ENCODE measurements around the gene HEXIM1.

Gene HEXIM1, protein sequence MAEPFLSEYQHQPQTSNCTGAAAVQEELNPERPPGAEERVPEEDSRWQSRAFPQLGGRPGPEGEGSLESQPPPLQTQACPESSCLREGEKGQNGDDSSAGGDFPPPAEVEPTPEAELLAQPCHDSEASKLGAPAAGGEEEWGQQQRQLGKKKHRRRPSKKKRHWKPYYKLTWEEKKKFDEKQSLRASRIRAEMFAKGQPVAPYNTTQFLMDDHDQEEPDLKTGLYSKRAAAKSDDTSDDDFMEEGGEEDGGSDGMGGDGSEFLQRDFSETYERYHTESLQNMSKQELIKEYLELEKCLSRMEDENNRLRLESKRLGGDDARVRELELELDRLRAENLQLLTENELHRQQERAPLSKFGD

DNA sequence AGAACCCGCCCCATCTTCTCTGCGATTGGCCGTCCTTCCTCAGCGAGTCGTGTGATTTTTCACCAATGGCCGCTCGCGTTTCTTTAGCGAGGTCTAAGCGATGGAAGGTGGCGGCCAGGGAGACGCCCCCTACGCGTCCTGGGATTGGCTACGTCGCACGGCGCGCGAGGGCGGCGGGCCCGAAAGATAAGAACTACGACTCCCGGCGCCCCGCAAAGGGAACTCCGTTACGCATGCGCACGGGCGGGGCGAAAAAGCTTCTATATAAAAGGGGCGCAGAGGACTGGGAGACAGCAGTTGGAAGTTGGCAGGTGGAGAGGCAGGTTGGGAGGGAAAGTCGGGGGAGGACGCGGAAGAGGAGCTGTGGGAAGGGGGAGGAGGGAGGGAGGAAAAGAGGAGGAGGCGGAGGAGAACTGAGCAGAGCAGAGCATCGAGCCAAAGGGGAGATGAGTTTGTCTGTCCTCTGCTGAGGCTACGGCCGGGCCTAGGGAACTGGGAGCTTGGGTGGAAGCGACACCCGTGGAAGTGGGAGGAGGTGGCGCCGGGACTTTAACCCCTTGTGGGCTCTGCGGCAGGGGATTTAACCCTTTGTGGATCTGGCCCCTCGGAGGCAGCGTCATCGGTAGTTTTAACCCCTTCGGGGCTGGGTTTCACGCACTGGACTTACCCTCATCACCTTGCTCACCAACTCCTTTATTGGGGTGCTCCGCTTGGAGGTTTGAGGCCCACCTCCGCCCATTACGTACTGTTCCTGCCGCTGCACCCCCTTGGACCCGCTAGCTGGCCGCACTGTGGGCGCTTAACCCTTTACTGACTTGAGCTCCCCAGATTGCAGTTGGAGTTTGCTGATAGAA is at the start of gene HEXIM1:
TSS of gene HEXIM1 (plus strand) at position 293 of the 854 bp plus-strand sequence. CDS start 716 bp downstream, outside the sequence.
- peak; percentile 99 to 100 for DNase-seq

DNA sequence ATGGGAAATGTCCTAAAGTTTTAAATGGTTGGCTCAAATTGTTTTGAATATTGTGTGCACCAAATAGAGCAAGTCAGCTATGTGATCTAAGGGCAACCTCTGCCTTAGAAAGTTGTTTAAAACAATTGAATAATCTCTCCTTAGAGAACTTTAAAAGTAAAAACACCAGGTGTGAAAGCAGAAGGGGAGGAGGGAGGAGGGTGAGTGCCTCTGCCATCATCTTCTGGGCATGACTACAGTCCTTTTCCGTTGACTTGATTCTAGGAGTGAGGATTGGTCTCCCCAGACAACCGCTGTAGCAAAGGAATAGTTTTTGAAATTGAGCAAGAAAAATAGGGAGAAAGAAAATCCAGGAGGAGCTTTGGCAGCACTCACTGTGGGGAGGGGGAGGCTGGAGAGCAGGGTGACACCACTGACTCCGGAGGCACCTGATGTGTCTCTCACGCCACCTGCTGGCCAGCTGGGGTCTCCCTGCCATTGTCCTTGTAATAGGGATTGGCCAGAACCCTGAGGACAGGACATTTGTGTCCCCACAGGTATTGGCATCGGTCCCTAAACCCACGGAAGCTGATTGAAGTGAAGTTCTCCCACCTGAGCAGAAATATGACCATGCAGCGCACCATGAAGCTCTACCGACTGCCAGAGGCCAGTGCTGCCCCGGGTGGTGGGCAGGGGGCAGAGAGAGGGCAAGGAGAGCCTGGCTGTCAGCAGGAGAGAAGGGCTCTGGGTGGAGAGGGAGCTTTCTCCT is 49.2 kb upstream of the HEXIM1 start:
- peak; percentile 33 to 85 for DNase-seq

DNA sequence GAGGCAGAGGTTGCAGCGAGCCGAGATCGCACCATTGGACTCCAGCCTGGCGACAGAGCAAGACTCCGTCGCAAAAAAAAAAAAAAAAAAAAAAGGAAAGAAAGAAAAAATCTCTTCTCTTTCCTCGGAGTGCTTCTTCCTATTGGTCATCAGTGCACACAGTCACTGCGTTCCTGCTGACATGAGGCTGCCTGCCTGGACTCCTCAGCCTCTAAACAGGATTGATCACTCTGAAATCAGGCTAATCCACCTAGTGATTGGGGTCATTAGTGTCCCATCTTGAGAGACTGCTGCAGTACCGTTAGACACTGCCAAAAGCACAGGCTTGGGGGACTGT is 46.8 kb upstream of the HEXIM1 start:
- DNase-seq, result no peak

DNA sequence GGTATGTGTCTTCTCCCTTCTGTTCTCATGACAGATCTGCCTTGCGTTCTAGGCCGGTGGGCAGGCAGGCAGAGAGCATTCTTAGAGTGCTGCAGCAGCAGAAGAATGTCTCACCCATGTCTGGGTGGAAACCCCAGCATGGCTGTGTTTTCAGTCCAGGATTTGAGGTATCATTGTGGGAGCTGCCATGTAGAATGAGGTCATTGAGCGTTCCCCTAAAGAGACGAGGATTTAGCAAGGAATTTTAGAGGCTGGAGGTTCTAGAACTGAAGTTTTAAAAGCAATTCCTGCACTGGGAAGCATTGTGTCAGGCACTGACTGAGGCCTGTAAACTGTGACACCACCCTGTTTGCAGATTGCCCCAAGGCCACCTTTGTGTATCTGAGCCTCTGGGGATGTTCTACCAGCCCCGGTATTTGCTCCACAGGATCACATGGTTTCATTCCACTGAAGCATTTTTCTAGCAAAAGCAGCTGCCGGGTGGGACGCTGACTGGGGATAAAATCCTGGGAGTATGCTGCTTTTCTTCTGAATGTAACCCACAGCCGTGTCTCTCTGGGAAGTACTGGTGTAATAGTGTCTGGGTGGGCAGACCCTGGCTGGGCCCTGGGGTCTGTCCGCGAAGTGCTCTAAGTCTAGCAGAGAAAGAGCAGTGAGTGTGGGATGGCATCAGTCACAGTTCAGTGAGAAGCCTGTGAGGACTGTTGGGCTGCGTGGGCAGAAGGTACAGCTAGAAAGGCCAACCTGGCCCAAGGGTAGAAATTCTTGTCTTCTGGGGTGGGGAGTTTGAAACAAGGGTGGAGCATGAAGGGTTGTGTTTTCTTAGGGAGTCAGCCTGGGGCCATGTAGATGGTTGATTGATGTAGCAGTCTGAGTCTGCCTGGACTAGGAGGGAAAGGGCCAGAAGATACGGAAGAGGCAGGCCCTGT is 46.1 kb upstream of the HEXIM1 start:
- no peak for DNase-seq

DNA sequence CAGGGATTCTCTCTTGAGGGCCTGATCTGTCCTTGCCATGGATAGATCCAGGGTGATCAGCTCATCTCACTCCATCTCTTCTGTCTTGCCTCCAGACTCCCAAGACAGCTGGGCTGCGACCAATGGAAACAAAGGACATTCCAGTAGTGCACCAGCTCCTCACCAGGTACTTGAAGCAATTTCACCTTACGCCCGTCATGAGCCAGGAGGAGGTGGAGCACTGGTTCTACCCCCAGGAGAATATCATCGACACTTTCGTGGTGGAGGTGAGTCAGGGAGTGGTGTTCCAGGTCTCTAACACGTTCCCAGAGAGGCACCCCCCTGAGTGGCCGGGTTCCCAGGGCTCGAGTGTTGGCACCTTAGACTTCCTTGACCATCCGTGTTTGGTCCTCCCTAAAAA is 45.4 kb upstream of the HEXIM1 start:
- DNase-seq, result no peak

DNA sequence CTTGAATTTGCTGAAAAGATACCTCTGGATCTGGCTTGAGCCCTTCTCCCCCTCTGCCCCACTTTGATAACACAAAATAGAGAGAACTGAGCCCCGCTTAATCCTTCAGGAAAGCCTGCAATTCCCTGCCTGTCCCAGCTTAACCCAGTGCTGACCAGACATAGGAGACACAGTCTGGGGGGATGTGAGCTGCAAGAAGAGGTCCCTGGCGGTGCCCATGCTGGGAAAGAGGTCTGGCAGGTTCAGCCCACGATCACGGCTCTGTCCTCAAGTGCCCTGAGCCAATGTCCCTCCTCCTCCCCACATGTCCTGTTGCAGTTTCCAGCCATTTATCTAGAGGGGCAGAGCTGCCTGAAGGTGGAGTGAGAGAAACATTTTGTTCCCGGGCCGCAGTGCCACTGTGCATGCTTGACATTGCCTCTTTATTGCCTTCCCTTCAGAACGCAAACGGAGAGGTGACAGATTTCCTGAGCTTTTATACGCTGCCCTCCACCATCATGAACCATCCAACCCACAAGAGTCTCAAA is 44.9 kb upstream of the HEXIM1 start:
- no peak for DNase-seq

DNA sequence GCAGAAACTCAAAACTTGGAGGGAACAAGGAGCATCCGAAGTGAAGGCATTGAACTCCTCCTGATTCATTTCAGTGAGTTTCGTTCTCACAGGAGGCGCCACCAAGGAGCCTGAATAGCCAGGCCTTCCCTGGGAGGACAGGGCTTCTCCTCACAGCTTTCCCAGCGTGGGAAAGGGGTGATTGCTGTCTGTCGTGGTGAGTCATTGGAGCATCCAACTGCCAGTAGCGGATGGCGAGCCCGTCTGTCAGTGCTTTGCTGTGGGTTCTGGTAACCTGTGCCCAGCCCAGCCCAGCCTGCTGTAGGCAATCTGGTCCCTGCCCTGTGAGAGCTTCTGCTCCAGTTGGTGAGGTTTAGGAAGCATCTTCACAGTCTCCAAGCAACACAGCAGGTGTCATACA is 44.2 kb upstream of the HEXIM1 start:
- DNase-seq, result no peak

DNA sequence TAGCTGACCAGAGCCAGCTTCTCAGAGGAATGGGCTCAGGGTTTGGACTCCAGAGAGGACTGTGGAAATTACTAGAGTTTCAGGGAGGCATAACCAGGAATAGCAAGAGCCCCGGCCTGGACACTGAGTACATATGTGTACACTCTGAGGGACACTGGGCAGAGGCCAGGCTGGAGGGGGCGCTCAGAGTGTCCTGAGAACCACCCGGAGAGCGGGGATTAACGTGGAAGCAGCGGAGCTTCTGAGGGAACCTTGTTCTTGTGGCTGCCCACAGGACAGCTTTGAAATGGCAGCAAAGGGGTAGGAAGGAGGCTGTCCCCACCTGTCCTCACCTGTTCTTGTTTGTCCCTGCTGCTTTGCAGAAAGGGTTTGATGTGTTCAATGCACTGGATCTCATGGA is 43.8 kb upstream of the HEXIM1 start:
- DNase-seq, result no peak

DNA sequence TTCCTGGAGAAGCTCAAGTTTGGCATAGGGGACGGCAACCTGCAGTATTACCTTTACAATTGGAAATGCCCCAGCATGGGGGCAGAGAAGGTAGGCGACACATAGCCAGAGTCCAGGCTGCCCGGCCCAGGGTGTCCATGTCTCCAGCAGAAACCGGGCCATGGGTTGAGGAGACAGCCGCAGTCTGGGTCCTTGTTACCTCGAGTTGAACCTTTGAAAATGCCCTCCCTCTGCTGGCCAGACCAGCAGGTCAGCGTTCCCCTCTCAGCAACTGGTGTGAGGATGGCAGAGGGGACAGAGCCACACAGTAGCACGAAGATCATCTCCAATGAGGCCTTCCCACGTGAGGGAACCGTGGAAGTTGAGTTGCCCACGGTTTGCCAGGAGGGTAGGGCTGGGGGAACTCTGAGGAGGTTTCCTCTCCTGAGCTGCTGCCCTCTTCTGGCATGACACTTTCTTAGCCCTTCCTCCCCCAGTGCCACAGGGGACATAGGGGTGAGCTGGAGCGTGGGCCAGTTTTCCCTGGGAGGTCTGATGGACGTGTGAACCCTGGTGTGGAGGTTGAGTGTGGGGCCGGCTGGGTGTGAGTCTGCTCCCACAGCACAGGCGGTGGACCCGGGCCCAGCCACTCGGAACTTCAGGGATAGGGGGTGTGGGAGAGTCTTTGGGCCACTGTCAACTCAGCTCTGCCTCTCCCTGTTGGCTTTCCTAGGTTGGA is 43.2 kb upstream of the HEXIM1 start:
- no peak for DNase-seq

DNA sequence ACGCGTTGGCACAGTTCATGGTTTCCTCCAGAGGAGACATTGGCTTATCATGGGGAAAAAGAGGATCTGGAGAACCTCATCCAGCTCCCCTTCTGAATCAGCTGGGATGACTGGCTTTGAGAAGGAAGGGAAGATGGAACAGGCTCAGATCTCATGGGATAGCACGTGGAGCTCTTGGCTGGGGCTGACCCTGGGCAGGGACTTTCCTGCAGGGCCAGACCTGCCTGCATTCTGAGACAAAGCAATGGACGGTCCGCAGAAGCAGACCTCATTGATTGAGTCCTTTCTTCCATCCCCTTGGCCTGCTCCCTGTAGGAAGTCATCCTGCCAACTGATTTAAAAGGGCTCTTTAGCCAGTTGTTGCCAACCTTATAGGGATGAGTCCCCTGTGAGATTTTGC is 42.2 kb upstream of the HEXIM1 start:
- no peak for DNase-seq

DNA sequence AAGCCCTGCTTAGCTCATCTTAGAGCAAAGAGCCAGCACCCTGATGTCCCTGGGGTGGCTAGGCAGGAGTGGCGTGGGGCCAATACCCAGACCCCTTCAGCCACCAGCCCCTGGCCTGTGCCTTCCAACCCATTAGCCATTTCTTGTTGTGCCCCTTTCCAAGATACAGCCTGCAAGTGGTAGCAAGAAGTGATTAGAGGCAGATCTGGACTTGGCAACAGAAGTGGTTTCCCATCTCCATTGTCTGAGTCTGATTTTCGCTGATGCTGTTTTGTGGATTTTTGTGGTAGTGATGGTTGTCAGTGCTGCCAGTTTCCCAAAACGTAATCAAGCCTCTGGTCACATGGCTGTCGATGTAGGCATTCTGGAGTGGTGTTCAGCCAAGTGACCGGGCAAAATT is 41.7 kb upstream of the HEXIM1 start:
- no peak for DNase-seq

DNA sequence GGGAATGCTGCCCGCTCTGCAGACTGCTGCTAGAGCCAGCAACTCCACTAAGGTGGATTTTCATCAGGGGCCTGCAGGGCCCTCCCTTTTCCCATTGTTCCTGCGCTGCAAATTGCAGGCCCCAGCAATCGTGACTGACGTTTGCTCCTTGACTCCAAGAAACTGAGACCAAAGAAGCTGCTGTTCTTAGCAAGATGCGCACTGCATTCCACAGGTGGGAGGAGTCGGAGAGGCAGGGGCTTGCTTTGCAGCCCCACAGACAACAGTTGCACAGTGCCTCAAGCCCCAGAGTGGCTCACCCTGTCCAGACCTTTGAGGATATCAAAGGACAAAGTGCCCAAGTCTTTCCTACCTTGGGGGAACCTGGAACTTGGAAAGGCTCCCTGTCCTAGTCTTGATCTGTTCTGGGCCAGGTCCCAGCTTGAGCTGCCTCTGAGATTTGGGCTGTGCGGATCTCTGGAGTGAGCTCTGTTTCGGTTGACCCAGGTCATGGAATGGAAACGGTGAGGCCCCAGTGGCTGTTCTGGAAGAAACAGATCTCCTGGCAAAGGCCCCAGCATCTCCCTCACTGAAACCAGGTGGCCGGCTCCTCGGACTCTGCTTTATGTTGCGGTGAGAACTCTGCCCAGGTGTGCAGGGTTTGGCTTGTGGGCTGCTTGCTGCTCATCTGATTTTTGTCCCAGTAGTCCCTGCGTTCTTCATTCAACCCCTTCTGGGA is 40.8 kb upstream of the HEXIM1 start:
- DNase-seq, result no peak

DNA sequence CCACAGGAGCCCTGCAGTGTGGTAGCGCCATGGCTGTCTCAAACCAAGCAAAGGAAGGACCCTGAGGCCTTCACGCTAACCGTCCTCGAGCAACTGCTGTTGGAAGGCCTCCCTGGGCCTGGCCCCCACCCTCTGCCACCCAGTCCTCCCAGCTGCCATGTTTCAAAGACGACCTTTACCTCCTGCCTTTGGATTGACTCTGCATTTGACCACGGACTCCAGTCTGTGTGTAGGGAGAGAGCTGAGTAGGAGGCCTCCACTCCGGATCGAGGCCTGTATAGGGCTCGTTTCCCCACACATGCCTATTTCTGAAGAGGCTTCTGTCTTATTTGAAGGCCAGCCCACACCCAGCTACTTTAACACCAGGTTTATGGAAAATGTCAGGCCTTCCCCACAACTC is 40.2 kb upstream of the HEXIM1 start:
- DNase-seq, result no peak

DNA sequence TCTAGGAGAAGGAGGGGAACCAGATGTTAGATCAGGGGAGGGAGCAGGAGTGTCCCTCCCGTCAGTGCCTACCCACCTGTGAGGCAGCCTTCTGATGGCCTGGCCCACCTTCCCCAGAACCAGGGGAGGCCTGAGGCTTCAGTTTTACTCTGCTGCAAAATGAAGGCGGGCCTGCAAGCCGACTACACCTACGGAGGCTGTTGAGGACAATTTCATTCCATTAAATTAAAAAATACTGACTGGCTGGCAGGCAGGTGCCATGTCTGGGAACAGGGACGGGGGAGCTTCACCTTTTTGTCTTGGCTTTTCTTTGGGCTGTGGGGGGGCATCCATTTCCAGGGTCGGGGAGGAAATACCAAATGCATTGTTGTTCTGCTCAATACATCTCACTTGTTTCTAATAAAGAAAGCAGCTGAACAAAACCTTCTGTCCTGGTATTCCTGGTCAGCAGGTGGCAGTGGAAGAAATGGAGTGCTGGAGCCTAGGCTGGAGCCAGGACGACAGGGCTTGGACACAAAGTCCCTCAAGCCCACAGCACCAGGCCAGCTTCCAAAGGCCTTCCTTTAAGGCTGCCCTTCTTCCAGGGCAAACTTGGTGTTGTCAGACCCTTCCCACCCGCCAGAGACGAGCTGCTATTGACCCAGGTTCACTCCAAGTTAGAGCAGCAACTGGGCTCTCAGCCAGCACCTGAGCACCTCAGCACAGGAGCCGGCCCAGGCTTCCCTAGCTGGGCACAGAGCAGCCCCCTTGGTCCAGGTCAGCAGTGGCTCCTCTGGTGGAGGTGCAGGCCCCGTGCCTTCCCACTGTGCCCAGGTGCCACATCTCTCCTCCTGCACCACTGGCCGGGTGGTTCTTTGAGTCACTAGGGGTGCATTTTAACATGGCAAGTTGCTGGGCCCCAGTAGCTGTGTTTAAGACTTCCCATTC is 39.4 kb upstream of the HEXIM1 start:
- no peak for DNase-seq

DNA sequence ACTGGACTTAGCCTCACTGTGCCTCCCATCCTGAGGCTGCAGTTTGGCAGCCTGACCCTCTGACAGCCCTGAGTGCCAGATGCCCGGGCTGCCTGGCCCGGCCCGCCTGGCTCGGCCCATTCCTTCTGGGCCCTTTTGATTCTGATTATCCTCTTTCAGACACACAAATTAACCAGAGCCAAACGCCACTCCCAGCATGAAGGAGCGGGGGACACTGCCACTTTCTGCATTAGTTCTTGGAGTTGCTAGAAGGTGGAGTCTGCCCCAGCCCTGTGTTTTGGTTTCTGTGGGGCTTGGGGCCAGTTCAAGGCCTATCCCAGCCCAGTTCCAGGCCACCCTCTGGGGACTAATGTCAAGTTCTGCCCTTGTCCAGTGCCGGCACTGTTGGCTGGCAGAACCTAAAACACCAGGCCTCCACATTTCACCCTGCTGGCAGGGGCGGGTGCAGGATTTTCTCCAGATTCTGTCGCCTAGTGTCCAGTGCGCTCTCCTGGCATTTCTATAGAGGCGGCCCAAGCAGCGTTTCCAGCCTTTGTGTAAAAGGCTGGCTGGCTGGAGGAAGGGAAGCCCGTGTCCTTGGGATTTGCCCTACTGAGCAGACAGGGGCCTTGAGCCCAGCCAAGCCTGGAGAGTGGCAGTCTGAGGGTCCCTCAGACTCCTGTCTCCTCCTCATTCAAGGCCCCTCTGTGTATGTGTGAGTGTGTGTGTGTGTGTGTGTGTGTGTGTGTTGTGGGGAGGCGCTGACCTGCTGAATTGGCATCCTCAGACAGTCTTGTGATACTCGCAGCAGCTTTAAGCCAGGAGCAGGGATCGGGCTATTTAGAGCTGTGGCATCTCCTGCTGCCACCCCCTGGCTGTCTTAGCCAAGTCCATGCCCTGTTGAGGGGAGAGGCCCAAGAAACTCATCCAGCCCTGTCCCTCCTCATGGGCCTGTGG is 37.3 kb upstream of the HEXIM1 start:
- DNase-seq, result no peak

DNA sequence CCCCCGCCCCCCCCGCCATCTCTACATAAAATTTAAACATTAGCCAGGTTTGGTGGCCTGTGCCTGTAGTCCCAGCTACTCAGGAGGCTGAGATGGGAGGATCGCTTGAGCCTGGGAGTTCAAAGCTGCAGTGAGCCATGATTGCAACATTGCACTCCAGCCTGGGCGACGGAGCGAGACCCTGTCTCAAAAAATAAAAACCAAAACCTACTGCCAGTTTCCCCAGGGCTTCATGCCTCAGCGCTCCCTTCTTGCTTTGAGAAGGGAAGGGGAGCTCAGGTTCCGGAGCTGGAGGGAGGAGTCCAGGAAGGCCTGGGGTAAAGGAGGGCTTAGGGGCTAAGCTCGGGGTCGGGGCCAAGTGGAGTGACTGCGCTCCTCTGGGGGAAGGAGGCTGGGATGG is 36.4 kb upstream of the HEXIM1 start:
- no peak for DNase-seq

DNA sequence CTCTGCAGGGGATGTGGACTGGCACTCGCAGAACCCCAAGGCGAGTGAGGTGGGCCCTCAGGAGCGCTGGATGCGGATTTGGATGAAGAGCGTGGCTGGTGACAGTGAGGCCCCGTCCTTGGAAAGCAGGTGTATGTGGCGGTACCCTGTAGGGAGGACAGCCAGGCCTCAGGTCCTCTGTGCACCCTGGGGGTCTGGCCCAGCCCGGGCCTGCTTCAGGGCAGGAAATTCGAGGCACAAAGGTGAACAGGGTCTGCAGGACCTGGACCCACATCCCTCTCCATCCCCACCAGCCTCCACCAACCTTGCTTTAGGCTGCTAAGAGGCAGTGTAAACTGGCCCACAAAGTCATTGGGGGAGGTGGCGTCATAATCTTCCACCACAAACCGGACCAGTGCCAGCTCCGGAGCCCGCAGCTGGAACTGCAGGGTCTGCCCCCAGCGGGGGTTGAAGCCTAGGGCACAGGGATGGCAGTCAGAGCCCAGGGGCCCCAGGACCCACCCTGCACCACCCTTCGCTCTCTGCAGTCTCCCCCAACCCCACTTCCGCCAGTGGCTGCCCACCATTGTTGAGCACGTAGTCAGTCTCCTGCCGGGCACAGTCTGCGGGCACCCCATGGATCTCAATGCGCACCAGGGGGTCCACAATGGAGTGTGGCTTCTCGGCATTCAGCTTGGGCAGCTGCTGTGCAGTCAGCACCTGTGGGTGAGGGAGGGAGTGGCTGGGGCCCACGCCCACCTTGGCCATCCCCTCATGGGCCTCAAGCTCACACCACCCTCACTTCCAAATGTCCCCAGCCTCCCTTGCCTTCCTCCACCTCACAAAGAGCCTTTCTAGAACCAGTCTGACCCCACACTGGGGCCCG is 35.5 kb upstream of the HEXIM1 start:
- DNase-seq, result no peak

DNA sequence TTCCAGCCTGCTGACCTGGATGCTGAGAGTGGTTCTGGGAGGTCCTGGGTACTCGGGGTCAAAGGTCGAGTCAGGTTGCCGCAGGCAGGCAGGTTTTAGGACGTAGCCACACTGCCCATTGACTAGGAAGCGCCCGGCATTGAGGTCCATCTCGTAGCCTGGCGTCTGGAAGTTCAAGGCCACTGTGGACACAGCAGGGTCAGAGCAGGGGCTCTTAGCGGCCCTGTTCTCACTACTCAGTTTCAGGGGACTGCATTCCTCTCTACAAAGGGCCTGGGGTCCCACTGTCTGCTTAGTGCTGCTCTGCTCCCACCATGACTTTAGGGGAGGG is 34.9 kb upstream of the HEXIM1 start:
- DNase-seq, result no peak
